Neural cell (in vitro differentiated cells): ENCODE results near the gene ERC2. TPM values are rescaled to one million over a fixed set of nuclear protein-coding genes. Genes with fewer than 3 reads are reported as not detected.

Source experiments
- H2AFZ ChIP-seq: fragments of 200-600, 300-800 bp; sonication (generic), shearing (Covaris generic); 2 replicates; pipeline ENCODE4 v1.6.0; 2014; ENCODE audit warnings: low read depth, mild to moderate bottlenecking, antibody characterized with exemption, low read length, moderate library complexity
- H3F3A ChIP-seq: fragments of 200-600 bp; shearing (Covaris generic); 2 replicates; pipeline ENCODE4 v1.6.1; 2016; ENCODE audit warnings: mild to moderate bottlenecking, moderate library complexity, mixed read lengths, antibody characterized with exemption, low read length; ENCODE audit not compliant: insufficient read depth, poor library complexity, severe bottlenecking
- H3K27ac ChIP-seq: fragments of 200-600, 300-800 bp; sonication (generic), shearing (Covaris generic); 2 replicates; pipeline ENCODE4 v1.5.1; 2014; ENCODE audit warnings: mild to moderate bottlenecking, low read length, moderate library complexity
- H3K27me3 ChIP-seq: fragments of 300-800, 200-600 bp; sonication (generic), shearing (Covaris generic); 2 replicates; pipeline ENCODE4 v1.6.0; 2014; ENCODE audit warnings: mild to moderate bottlenecking, low read depth, low read length, moderate library complexity; ENCODE audit not compliant: insufficient read depth
- H3K36me3 ChIP-seq: fragments of 300-800, 200-600 bp; sonication (generic), shearing (Covaris generic); 2 replicates; pipeline ENCODE4 v1.5.1; 2014; ENCODE audit warnings: mild to moderate bottlenecking, antibody characterized with exemption, low read length, moderate library complexity; ENCODE audit not compliant: insufficient read depth
- H3K4me2 ChIP-seq: fragments of 300-800, 200-600 bp; sonication (generic), shearing (Covaris generic); 2 replicates; pipeline ENCODE4 v1.6.0; 2014; ENCODE audit warnings: mild to moderate bottlenecking, low read length
- H3K4me3 ChIP-seq: fragments of 300-800, 200-600 bp; sonication (generic), shearing (Covaris generic); 2 replicates; pipeline ENCODE4 v1.5.1; 2014; ENCODE audit warnings: mild to moderate bottlenecking, low read length, moderate library complexity
- H3K79me2 ChIP-seq: fragments of 200-600 bp; shearing (Covaris generic); replicated peaks from 2 replicates; pipeline ENCODE4 v1.6.0; 2014; ENCODE audit warnings: mild to moderate bottlenecking, low read length, moderate library complexity; ENCODE audit not compliant: insufficient read depth
- H3K9ac ChIP-seq: fragments of 300-800, 200-600 bp; sonication (generic), shearing (Covaris generic); 2 replicates; pipeline ENCODE4 v1.6.1; 2016; ENCODE audit warnings: mild to moderate bottlenecking, low read length, mixed read lengths
- H3K9me2 ChIP-seq: fragments of 200-600 bp; shearing (Covaris generic); 2 replicates; pipeline ENCODE4 v1.6.1; 2016; ENCODE audit warnings: mild to moderate bottlenecking, low read length, mixed read lengths; ENCODE audit not compliant: insufficient read depth
- H3K9me3 ChIP-seq: fragments of 200-600, 300-800 bp; sonication (generic), shearing (Covaris generic); 2 replicates; pipeline ENCODE4 v1.6.1; 2016; ENCODE audit warnings: mild to moderate bottlenecking, mixed run types, low read length, moderate library complexity, mixed read lengths
- H4K20me1 ChIP-seq: fragments of 200-600 bp; shearing (Covaris generic); 2 replicates; pipeline ENCODE4 v1.6.1; 2016; ENCODE audit warnings: mild to moderate bottlenecking, mixed run types; ENCODE audit not compliant: insufficient read depth
- CTCF ChIP-seq: fragments of 450-650 bp; IDR thresholded peaks from 2 replicates; pipeline ENCODE4 v1.5.1; 2014; ENCODE audit warnings: antibody characterized with exemption, mild to moderate bottlenecking, moderate library complexity; ENCODE audit not compliant: poor library complexity, severe bottlenecking
- EP300 ChIP-seq: fragments of 450-650 bp; conservative IDR thresholded peaks from 2 replicates; pipeline ENCODE4 v1.6.1; 2014; ENCODE audit warnings: antibody characterized with exemption, mild to moderate bottlenecking, moderate library complexity; ENCODE audit not compliant: poor library complexity, severe bottlenecking
- EZH2 ChIP-seq: fragments of 200-600, 300-800 bp; shearing (Covaris generic), sonication (generic); IDR thresholded peaks from 2 replicates; pipeline ENCODE4 v1.6.1; 2014; ENCODE audit warnings: antibody characterized with exemption, low read length, borderline replicate concordance, mild to moderate bottlenecking; ENCODE audit not compliant: insufficient read depth, poor library complexity, severe bottlenecking
- MXI1 ChIP-seq: fragments of 450-650 bp; conservative IDR thresholded peaks from 2 replicates; pipeline ENCODE4 v1.6.1; 2014; ENCODE audit warnings: antibody characterized with exemption, mild to moderate bottlenecking; ENCODE audit not compliant: poor library complexity, severe bottlenecking
- POLR2AphosphoS5 ChIP-seq: IDR thresholded peaks from 2 replicates; pipeline ENCODE4 v1.6.1; 2012
- RAD21 ChIP-seq: fragments of 450-650 bp; conservative IDR thresholded peaks from 2 replicates; pipeline ENCODE4 v1.6.1; 2014; ENCODE audit warnings: antibody characterized with exemption, mild to moderate bottlenecking, moderate library complexity
- REST ChIP-seq: IDR thresholded peaks from 2 replicates; pipeline ENCODE4 v1.6.1; 2012; ENCODE audit warnings: borderline replicate concordance
- SMC3 ChIP-seq: fragments of 450-650 bp; conservative IDR thresholded peaks from 2 replicates; pipeline ENCODE4 v1.6.1; 2014; ENCODE audit warnings: antibody characterized with exemption, mild to moderate bottlenecking, moderate library complexity; ENCODE audit not compliant: poor library complexity
- TAF1 ChIP-seq: IDR thresholded peaks from 2 replicates; pipeline ENCODE4 v1.6.1; 2012; ENCODE audit warnings: low read depth
- polyA plus RNA-seq: library from polyadenylated mRNA; depleted of rRNA; stranded (reverse); fragments of >200 nt; gene quantifications from 2 replicates; pipeline ENCODE4 v1.2.3, GENCODE V29; 2014

The ERC2 gene
- polyA plus RNA-seq, 1 donor from 2014 or later: 60.4 TPM

DNA sequence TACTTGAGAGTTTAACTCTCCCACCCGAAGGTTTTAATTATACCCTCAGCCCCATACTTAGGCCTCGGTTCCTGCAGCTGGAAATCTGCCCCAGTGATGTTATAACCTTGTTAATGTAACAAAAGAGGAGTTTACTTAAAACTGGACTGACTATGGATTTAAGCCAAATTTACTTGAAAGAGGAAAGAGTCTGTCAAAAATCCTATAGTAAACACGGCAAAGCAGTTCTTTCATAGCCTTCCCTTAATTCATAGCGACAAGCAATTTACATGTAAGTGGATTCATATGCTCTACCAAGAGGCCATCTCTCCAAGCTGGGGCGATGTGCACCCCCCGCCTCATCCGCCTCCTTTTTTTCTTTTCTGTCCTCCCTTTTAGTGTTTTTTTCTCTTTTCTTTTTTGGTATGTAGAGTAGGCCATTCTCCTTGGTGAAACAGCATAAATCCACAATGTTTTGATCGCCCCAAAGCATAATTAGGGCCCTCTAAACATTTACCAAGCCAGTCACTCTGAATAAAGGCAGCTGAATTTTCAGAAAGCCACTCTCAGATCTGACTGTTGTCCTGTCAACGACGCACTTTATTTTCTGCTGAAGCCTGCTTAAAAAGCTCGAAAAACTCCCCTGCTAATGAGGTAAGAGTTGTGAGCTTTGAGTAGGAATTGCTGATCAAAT is 608.1 kb downstream of the ERC2 start:
- Histone ChIP-seq H2AFZ (no peak overlapping the region), H4K20me1 (no peaks in the 10 kb centered on the region), H3K4me3 (no peak overlapping the region), H3K9ac (no peak overlapping the region), H3K36me3 (no peaks in the 10 kb centered on the region), H3F3A (no peaks in the 10 kb centered on the region), H3K79me2 (no peaks in the 10 kb centered on the region), H3K9me2 (no peaks in the 10 kb centered on the region), H3K27me3 (no peaks in the 10 kb centered on the region), H3K27ac (no peak overlapping the region), H3K9me3 (no peaks in the 10 kb centered on the region), H3K4me2 (no peak overlapping the region)
- TF ChIP-seq MXI1: no peak
- no peak for TF ChIP-seq POLR2AphosphoS5
- TF ChIP-seq SMC3: no peak
- no peak for TF ChIP-seq RAD21
- no peak for TF ChIP-seq CTCF
- TF ChIP-seq EP300: no peak
- no peak for TF ChIP-seq TAF1
- TF ChIP-seq REST: no peak
- TF ChIP-seq EZH2: no peak

DNA sequence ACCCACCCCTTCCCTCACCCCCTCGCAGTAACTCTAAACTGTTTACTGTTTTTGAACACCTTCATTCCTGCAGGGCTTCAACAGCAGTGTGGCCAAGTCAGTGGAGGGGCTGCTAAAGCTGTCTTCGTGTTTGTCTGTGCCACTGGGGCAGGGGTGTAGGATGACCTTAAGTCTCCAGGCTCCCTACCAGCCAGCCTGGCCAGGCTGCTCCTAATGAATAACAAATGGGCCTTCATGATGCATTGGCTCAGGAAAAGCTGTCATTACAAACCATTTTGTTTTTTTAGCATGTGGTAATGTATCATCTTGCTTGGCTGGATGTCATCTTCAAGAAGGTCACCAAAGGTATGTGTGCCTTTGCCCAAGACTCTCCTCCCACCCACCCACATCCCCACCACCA is 609.0 kb downstream of the ERC2 start:
- Histone ChIP-seq H3K27me3 (no peaks in the 10 kb centered on the region), H3K27ac (no peak overlapping the region), H3K4me2 (no peak overlapping the region)

More for the DNA sequence above, 609.0 kb downstream of the ERC2 start:
- no peaks in the 10 kb centered on the region for H3K9me3 ChIP-seq
- TF ChIP-seq POLR2AphosphoS5 (no peak), SMC3 (no peak), EP300 (no peak), EZH2 (no peak), CTCF (no peak), TAF1 (no peak), RAD21 (no peak), REST (no peak), MXI1 (no peak)
- H4K20me1 ChIP-seq: no peaks in the 10 kb centered on the region
- no peaks in the 10 kb centered on the region for H3K36me3 ChIP-seq
- H3K79me2 ChIP-seq: no peaks in the 10 kb centered on the region
- H3F3A ChIP-seq: no peaks in the 10 kb centered on the region
- no peak overlapping the region for H3K9ac ChIP-seq
- H2AFZ ChIP-seq: no peak overlapping the region
- H3K9me2 ChIP-seq: no peaks in the 10 kb centered on the region
- H3K4me3 ChIP-seq: no peak overlapping the region
